GM12878 (cell line): ENCODE data around the gene LPCAT3. TPM values are rescaled to one million over a fixed set of nuclear protein-coding genes. Genes with fewer than 3 reads are reported as not detected.

Source experiments
- ATAC-seq: fragments of 200-7000 bp; cut with Tn5 transposase; 3 replicates; pipeline ENCODE4 v1.9.1; 2020; ENCODE audit warnings: mild to moderate bottlenecking, moderate library complexity
- BruUV-seq: library from RNA; stranded (reverse); fragments of 400-500 nt; replicated peaks from 2 replicates; lab custom pipeline; 2021; lab: Mats Ljungman, UMichigan
- CTCF ChIA-PET: fragments of 300-600 bp; sonication (Branson Sonifier 250); formaldehyde crosslinking; extraction: SDS; loops from one replicate; lab custom pipeline; 2021; ENCODE audit warnings: inconsistent platforms; lab: Yijun Ruan, JAX
- POLR2A ChIA-PET: fragments of 350-600 bp; formaldehyde crosslinking; extraction: SDS; loops from one replicate; lab custom pipeline; 2021; ENCODE audit warnings: inconsistent platforms; lab: Charles Lee
- RAD21 ChIA-PET: fragments of 300-600 bp; sonication (Branson Sonifier 250); formaldehyde crosslinking; loops from one replicate; lab custom pipeline; 2023; ENCODE audit warnings: antibody characterized with exemption; ENCODE audit not compliant: unreplicated experiment; lab: Charles Lee
- SMC1A ChIA-PET: fragments of 300-600 bp; sonication (Branson Sonifier 250); formaldehyde crosslinking; loops from one replicate; lab custom pipeline; 2023; ENCODE audit not compliant: unreplicated experiment, uncharacterized antibody; lab: Charles Lee
- DNase-seq: peaks from one replicate; pipeline ENCODE4 v3.0.0-alpha.2; 2011; ENCODE audit warnings: low read depth, low spot score
- FAIRE-seq: peaks from 3 replicates; lab custom pipeline; 2011; peaks lifted over from hg19 to GRCh38; lab: Jason Lieb, UNC
- H2AFZ ChIP-seq: 2 replicates; pipeline ENCODE4 v1.6.0; 2011; ENCODE audit warnings: low read depth, low read length, control low read depth; ENCODE audit not compliant: control insufficient read depth
- H3K27ac ChIP-seq: 2 replicates; pipeline ENCODE4 v1.5.1; 2011; ENCODE audit warnings: control low read depth; ENCODE audit not compliant: control insufficient read depth, insufficient read depth
- H3K27me3 ChIP-seq, 2 experiments: replicated peaks in 1 of 2; 2 replicates each; pipeline versions ENCODE4 v1.6.0 to v1.6.1; 2011; ENCODE audit warnings: low read length in 1 of 2; ENCODE audit not compliant: control insufficient read depth in 2 of 2, insufficient read depth in 2 of 2
- H3K36me3 ChIP-seq, 2 experiments: 2 replicates each; pipeline ENCODE4 v1.5.1; 2011; ENCODE audit warnings: low read length in 1 of 2; ENCODE audit not compliant: control insufficient read depth in 2 of 2, insufficient read depth in 2 of 2
- H3K4me1 ChIP-seq: 2 replicates; pipeline ENCODE4 v1.6.1; 2011; ENCODE audit warnings: mild to moderate bottlenecking, low read length, moderate library complexity, mixed read lengths; ENCODE audit not compliant: control insufficient read depth, insufficient read depth
- H3K4me2 ChIP-seq: 2 replicates; pipeline ENCODE4 v1.6.0; 2011; ENCODE audit warnings: control low read depth; ENCODE audit not compliant: control insufficient read depth, insufficient read depth
- H3K4me3 ChIP-seq: fragments of 200-600 bp; sonication (generic); 2 replicates; pipeline ENCODE4 v1.5.1; 2016
- H3K79me2 ChIP-seq: 2 replicates; pipeline ENCODE4 v1.6.0; 2011; ENCODE audit warnings: low read length; ENCODE audit not compliant: control insufficient read depth, insufficient read depth
- H3K9ac ChIP-seq: 2 replicates; pipeline ENCODE4 v1.8.0; 2011; ENCODE audit warnings: low read length, control low read depth, mixed read lengths; ENCODE audit not compliant: control insufficient read depth, insufficient read depth
- H3K9me3 ChIP-seq: replicated peaks from 3 replicates; pipeline ENCODE4 v1.5.1; 2011; ENCODE audit warnings: mild to moderate bottlenecking, low read length; ENCODE audit not compliant: control insufficient read depth, insufficient read depth
- H4K20me1 ChIP-seq: 2 replicates; pipeline ENCODE4 v1.6.0; 2011; ENCODE audit not compliant: control insufficient read depth, insufficient read depth
- ASH2L ChIP-seq: fragments of 300-600, 200-600 bp; sonication (generic); IDR thresholded peaks from 2 replicates; pipeline ENCODE4 v1.6.1; 2017; ENCODE audit warnings: low read depth, mild to moderate bottlenecking, borderline replicate concordance
- ATF3 ChIP-seq: IDR thresholded peaks from 2 replicates; pipeline ENCODE4 v1.6.1; 2011; ENCODE audit warnings: low read depth, mild to moderate bottlenecking, low read length, moderate library complexity, borderline replicate concordance; ENCODE audit errors: extremely low read depth
- CBX5 ChIP-seq: sonication (generic); IDR thresholded peaks from 2 replicates; pipeline ENCODE4 v1.6.1; 2016; ENCODE audit warnings: low read depth, moderate library complexity, mild to moderate bottlenecking, inconsistent platforms
- HDAC2 ChIP-seq: fragments of 200-600 bp; sonication (generic); IDR thresholded peaks from 2 replicates; pipeline ENCODE4 v1.6.1; 2017
- HDAC6 ChIP-seq: fragments of 200-600 bp; sonication (generic); IDR thresholded peaks from one replicate; pipeline ENCODE4 v1.8.0; 2017; ENCODE audit warnings: antibody characterized with exemption; ENCODE audit not compliant: unreplicated experiment
- IRF3 ChIP-seq: fragments of 450-650 bp; IDR thresholded peaks from 2 replicates; pipeline ENCODE4 v1.6.1; 2014; ENCODE audit warnings: mild to moderate bottlenecking
- PRDM15 ChIP-seq: fragments of 450-650 bp; formaldehyde crosslinking; IDR thresholded peaks from 2 replicates; pipeline ENCODE4 v1.4.0; 2020; ENCODE audit warnings: mild to moderate bottlenecking, moderate library complexity
- RAD51 ChIP-seq: fragments of 450-650 bp; IDR thresholded peaks from 2 replicates; pipeline ENCODE4 v1.6.1; 2016; ENCODE audit warnings: moderate library complexity, mild to moderate bottlenecking, inconsistent platforms
- SUPT20H ChIP-seq: IDR thresholded peaks from 2 replicates; pipeline ENCODE4 v1.6.1; 2011; ENCODE audit warnings: low read depth, mild to moderate bottlenecking, low read length, moderate library complexity, borderline replicate concordance; ENCODE audit not compliant: control insufficient read depth
- TCF12 ChIP-seq: IDR thresholded peaks from 2 replicates; pipeline ENCODE4 v1.6.1; 2011; ENCODE audit warnings: low read depth, mild to moderate bottlenecking, low read length
- USF1 ChIP-seq: IDR thresholded peaks from 2 replicates; pipeline ENCODE4 v1.6.1; 2011; ENCODE audit warnings: borderline replicate concordance, low read depth, mild to moderate bottlenecking, moderate library complexity, mixed read lengths, low read length; ENCODE audit not compliant: insufficient read depth; ENCODE audit errors: extremely low read length
- ZBTB4 ChIP-seq: fragments of 450-650 bp; formaldehyde crosslinking; IDR thresholded peaks from 2 replicates; pipeline ENCODE4 v1.4.0; 2022; ENCODE audit warnings: mild to moderate bottlenecking, moderate library complexity
- WGBS: methylation state at CpG from one replicate; pipeline ENCODE4 v1.1.6; 2016; ENCODE audit warnings: low lambda C conversion rate; ENCODE audit not compliant: insufficient replicate concordance, insufficient coverage; ENCODE audit errors: missing lambda C conversion rate; 5-methylcytosine and 5-hydroxymethylcytosine counted together
- in situ Hi-C: fragments of 300-500 bp; cut with MboI; formaldehyde crosslinking; loops from 9 replicates; pipeline ENCODE4 v1.14.3; 2018; ENCODE audit warnings: mixed read lengths
- intact Hi-C: fragments of 100-400 bp; cut with micrococcal nuclease; formaldehyde crosslinking; loops from one replicate; pipeline ENCODE4 v1.14.2; 2022; ENCODE audit not compliant: unreplicated experiment
- polyA plus RNA-seq, 11 experiments: library from polyadenylated mRNA; depleted of rRNA in 4 of 11; unstranded in 6 of 11; stranded (reverse) in 5 of 11; fragments of >200 nt; fragmentation: Nextera tagmentation in 4 of 11; fragmentation: Illumina TruSeq in 1 of 11; extraction: Ambion mirVana in 4 of 11; extraction: Trizol in 1 of 11; gene quantifications; 1 replicate in 1 of 11; 2 replicates in 10 of 11; pipeline versions ENCODE4 v1.2.1 to v1.2.3, GENCODE V29; 2011 to 2016; ENCODE audit warnings: inconsistent platforms in 2 of 11, missing spikeins in 2 of 11, low read depth in 1 of 11
- total RNA-seq, 4 experiments: library from RNA; depleted of rRNA in 3 of 4; stranded (reverse); fragments of >200 nt in 3 of 4; fragmentation: Illumina TruSeq in 1 of 4; extraction: Trizol in 1 of 4; gene quantifications; 2 replicates each; pipeline versions ENCODE4 v1.2.1 to v1.2.3, GENCODE V29; 2013 to 2021

LPCAT3 gene
- total and polyA plus RNA-seq, 10 of the 15 experiments (the other 5 are each of a cell fraction or from before 2014, with no cell fraction given), result 2.6 to 48.3 (median 23.0) TPM

- TF ChIP-seq USF1 (no peak), TCF12 (no peak), HDAC2 (no peak), ATF3 (no peak)
Measured at GRCh38 chr12:7004840-7005239, 13.4 kb downstream of the LPCAT3 start (continued).

GRCh38 chr12:7004287-7004803, 13.9 kb downstream of the LPCAT3 start:
- Histone ChIP-seq H2AFZ (no peak overlapping the region), H3K27ac (no peak overlapping the region), H3K4me1 (no peaks in the 10 kb centered on the region), H3K4me3 (no peak overlapping the region), H3K27me3 (no peaks in the 10 kb centered on the region), H3K9me3 (no peaks in the 10 kb centered on the region), H3K9ac (no peak overlapping the region), H3K36me3 (peaks cover 0 to 16% of the 10 kb centered on the region in 2 experiments; a peak in 2 of 4 replicates), H3K79me2 (no peaks in the 10 kb centered on the region), H4K20me1 (no peaks in the 10 kb centered on the region), H3K4me2 (no peak overlapping the region)
- CTCF ChIA-PET, result interaction anchor here (0.7 to 2.2 kb wide), 3 partner anchors 11 to 108 kb away, joined by 3 to 7 read pairs (median 4); partner anchors contain the start of gene LPCAT3
- DNase-seq (no peak), ATAC-seq (no peak), FAIRE-seq (no peak)
- BruUV-seq, result TSS peak; percentile 26
- RAD21 ChIA-PET, result no interaction called here
- SMC1A ChIA-PET, result interaction anchor here (1.3 to 2.3 kb wide), 2 partner anchors 10 to 20 kb away, joined by 5 to 7 read pairs; no protein-coding TSS in a partner anchor
- intact Hi-C loops, result no loop called here
- WGBS, result 50% methylated on average over 2 of the region's 2 CpGs
- POLR2A ChIA-PET, result interaction anchor here (2.0 kb wide), 1 partner anchor 13 kb away, joined by 10 read pairs; the partner anchor contains the start of gene LPCAT3
- in situ Hi-C loops, result no loop called here
- TF ChIP-seq HDAC6 (no peak), SUPT20H (no peak), RAD51 (no peak), PRDM15 (CRISPR knock-in tag) (no peak), ZBTB4 (CRISPR knock-in tag) (no peak), CBX5 (no peak), ASH2L (no peak), IRF3 (no peak)
